ENCODE measurements around the gene HSD17B8.

GRCh38 chr6:33243476-33243875 lies 39.0 kb downstream of the HSD17B8 start:
- TF ChIP-seq, protein P1, sequence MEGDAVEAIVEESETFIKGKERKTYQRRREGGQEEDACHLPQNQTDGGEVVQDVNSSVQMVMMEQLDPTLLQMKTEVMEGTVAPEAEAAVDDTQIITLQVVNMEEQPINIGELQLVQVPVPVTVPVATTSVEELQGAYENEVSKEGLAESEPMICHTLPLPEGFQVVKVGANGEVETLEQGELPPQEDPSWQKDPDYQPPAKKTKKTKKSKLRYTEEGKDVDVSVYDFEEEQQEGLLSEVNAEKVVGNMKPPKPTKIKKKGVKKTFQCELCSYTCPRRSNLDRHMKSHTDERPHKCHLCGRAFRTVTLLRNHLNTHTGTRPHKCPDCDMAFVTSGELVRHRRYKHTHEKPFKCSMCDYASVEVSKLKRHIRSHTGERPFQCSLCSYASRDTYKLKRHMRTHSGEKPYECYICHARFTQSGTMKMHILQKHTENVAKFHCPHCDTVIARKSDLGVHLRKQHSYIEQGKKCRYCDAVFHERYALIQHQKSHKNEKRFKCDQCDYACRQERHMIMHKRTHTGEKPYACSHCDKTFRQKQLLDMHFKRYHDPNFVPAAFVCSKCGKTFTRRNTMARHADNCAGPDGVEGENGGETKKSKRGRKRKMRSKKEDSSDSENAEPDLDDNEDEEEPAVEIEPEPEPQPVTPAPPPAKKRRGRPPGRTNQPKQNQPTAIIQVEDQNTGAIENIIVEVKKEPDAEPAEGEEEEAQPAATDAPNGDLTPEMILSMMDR (IDR thresholded peaks at IDR 0.05; ENCODE audit: borderline replicate concordance, extremely low read depth, low read length, poor library complexity, severe bottlenecking), result no peak
- TF ChIP-seq EZH2 (IDR thresholded peaks at IDR 0.05; ENCODE audit: borderline replicate concordance, low read depth, low read length, severe bottlenecking), result no peak

Data from DND-41 (cell line).